AG08395 (cell line): ENCODE measurements around the gene MYO10.
A peak's percentile ranks its signal among the peaks of the same experiment; 100 is the strongest.

Source experiments
- DNase-seq: peaks from one replicate; pipeline ENCODE4 v3.0.0; 2012; ENCODE audit warnings: mixed read lengths, low spot score

MYO10 gene

DNA sequence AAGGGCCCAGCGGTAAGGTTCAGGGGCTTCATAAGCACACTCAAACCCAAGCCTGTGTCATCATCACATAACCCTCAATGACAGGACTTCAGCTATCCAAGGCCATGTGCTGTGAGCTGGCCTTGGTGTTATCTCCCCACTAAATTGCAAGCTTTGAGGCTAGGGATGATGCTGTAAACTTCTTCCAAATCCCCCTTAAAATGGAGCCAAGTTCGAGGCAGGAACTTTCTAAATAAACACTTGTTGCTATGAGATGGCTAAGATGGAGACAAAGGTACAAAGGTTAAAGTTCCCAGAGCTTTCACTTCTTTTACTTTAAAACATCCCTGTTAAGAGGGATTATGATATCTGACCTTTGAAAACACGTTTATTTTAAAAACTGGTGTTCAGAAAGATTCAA is 123.6 kb downstream of the MYO10 start:
- no peak for DNase-seq

- DNase-seq = no peak
These were observed 125.8 kb downstream of the MYO10 start for GRCh38 chr5:16810208-16810854.

DNA sequence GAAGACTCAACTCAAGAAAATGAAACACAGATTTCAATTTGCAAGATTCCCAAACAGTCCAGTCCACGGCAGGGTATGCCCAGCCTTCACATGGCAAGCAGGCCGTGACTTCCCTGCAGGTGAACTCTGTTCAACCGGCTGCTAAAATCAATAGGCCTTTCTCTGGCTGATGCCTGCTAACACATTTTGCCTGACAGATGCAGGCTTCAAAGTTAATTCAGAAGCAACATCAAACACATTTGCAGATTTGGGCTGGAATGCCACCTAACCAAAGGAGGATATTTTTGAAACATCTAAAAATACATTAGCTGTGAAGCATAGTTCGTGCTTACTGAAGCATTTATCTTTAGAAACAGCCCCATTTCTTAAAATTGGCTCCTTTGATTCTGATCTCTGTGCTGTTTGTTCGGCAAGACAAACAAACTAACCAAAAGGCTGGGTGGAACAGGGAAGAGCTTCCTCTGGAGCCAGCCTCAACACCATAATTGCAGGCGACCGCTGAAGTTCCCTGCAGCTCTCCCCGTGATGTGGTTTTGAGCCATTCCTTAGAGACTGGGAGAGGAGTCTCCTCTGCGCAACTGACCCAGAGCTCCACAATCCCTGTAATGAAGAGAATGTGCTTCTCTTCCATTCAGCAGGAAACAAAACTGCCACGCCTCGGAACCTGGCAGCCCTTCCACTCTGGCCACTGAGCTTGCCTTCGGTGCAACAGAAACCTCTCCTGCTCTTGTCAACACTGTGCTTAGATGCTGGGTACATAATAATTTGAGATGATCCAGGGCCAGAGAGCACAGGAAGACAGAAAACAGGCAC is 126.5 kb downstream of the MYO10 start:
- DNase-seq = peak; percentile 90

GRCh38 chr5:16809010-16809394 is 127.1 kb downstream of the MYO10 start:
- no peak for DNase-seq

DNA sequence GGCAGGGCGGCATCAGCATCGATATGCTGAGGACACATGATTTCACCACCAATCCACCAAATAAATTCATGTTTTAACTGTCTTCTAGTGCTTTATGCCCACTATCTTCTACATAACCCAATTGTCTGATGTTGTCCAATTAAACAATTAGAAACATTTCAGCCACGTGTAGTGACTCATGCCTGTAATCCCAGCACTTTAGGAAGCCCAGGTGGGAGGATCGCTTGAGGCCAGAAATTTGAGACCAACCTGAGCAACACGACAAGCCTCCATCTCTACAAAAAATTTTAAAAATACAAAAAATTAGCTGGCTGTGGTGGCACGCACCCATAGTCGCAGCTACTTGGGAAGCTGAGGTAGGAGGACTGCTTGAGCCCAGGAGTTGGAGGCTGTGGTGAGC is 128.1 kb downstream of the MYO10 start:
- DNase-seq = no peak

DNA sequence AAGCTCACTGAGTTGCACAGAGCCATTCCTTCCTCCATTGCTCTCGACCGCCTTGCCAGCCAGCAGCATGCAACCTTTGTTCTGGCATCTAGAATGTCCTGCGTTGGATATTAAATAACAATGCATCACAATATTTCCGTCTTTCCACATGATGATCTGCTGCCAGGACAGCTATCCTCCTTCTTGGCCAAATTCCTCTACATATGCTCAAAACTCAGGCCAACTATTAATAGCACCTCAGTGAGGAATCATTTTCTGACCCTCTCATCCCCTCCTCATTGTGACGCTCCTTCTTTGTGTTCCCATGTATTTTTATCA is 128.6 kb downstream of the MYO10 start:
- no peak for DNase-seq

DNA sequence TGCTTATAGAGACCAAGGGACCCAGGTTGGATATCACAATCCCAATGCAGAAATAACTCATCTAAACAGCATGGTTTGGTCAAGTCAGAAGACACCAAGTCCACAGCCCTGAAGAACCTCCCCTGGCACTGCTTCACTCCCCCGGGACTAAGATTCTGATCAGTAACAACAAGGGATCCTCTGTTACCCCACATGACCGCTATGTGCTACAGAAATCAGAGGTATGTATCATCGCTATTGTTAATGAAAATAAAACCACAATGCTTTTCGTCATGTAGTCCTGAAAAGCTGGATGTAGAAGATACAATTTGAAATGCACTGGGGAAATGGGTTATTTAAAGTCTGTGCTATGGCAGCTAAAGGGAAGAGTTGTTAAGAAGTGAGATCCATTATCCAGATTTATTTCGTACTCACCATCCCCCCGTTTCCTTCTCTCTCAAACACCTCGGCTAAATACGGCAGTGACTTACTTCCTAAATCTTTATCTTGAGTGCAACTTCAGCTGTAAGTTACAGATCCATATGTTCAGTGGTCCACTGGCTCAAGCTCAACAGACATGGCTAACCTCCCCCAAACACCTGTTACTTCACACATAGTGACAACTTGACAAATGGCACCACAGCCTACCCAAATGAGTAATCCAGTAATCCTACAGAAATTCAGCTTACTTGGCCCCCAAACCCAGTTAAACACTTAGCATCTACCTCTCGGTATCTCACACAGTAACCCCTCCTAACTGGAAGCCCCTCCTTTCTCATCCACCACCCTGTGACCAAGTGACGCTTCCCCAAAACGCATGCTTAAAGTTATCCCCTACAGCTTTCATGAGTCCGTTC is 129.2 kb downstream of the MYO10 start:
- DNase-seq = no peak

DNA sequence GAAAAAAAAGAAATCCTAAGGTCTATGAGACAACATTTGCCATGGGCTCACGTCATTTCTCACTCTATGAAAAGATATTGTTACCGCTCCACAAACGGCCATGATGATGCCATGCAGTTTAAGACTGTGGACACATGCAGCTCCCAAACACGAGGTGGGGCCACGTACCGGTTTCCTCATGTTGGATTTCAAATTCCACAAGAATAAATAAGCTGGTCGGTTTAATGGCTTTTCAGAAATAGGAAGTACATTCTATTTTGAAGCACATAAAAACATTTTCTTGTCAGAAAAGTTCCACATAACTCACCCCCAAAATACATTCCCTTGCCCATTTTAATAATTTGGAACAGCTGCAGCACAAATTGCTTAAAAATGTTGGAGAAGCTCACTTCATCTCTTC is 130.6 kb downstream of the MYO10 start:
- peak; percentile 68 for DNase-seq

DNA sequence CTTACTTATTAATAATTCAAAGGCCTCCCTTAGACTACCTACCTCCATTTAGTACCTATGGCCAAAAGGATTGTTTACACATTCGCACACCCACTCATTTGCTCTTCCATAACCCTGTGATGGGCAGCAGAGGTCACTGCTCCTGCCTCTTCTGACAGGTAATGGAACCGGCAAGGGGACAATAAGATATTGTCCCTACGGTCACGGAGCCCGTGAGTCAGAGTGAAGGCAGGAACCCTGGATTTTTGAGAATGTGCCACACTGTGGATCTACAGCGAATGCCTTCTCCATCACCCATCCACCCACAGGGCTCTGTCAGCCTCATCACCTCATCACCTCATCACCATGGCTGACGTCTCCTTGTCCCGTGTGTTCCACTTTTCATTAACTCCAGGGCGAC is 132.3 kb downstream of the MYO10 start:
- no peak for DNase-seq

DNA sequence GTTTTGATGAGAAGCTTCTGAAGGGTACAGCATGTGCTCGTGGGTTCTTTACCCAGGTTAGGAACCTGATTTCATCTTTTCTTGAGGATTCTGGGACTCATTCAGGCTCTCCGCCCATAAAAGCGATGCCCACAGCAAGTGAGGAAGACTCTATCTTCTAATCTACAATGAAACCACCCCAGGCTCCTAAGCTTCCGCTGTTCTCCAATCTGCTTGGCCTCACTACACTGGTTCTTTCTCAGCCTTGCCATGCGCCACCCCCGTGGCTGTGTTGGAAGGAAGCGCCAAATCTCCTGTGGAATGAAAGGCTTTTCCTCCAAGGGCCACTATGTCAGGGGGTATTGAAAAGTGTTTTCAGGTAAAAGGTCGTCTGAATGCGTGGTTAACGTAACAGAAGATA is 135.6 kb downstream of the MYO10 start:
- no peak for DNase-seq

- DNase-seq = no peak
These were observed 136.3 kb downstream of the MYO10 start for GRCh38 chr5:16799796-16800195.

- DNase-seq = no peak
These were observed 138.1 kb downstream of the MYO10 start for GRCh38 chr5:16797951-16798350.

- DNase-seq = no peak
These were observed 141.7 kb downstream of the MYO10 start for GRCh38 chr5:16794269-16794913.

DNA sequence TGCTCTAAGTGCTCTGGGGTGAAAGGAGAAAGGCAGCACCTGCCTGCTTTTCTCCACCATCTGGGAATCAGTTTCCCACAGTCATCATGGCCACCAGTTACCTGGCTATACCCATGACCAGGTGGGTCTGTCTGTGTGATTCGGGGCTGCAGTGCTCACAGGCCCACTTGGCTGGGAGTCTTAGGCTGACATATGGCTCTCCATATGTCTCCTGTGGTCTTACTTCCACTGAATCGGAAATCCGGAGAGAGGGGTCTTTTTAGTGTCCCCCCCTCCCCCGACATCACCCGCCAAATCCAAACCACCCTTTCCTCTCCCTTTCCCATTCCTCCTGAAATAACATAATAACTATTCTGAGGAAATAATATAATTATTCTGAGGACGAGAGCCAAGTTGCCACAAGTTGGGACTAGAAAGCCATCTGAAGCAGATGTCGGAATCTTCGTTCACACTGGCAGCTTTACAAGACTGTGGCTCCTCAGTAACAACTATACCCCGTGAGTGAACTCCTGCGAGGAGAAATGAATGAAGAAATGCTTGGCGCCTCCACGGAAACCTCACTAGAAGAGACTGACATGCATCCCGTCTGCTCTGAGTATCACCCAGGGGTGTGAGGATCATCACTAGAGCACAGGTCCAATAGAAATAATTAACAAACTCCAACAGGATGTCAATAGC is 143.4 kb downstream of the MYO10 start:
- no peak for DNase-seq

DNA sequence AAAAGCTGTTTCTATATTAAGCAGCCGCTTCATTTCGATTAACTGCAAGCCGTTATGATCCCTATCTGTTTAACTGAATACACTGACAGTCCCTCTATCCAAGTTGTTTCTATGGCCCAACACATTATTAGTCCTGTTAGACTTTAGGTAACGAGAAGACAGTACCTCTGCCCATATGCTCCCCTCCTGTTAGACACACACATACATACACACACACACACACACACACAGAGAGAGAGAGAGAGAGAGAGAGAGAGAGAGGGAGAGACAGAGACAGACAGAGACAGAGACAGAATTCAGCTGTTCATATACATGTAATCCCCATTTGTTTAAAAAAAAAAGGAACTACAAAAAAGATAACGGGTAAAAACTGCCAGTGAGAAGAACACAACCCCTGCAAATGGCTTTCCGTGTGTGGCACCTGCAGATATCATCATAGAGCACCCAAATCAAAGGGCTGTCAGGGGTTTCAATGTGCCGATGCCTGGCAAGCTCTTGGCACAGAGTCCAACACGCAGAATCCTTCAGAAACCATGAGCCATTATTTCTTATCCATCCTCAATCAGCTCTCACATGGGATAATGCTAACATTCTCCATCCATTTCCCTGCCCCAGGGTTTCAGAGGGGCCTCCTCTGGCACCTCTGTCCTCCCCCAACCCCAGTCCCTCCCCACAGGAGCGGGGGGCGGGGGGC is 144.0 kb downstream of the MYO10 start:
- DNase-seq = no peak

GRCh38 chr5:16791036-16791705 is 144.9 kb downstream of the MYO10 start:
- DNase-seq = peak; percentile 73

DNA sequence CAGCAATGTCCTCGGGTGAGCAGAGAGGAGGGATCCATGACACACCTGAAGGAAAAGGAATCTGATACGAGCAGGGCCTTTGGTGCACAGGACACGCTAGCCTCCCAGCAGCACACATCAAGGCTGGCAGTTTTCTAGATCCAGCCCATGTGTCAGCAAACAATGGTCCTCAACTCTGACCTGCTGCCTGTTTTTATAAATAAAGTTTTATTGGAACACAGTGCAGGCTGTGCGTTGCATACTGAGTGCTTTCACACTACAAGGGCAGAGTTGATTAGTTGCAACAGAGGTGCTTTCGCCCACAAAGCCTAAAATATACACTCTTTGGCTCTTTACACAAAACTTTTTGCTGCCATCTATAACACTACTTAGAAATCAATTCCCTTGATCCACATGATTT is 147.1 kb downstream of the MYO10 start:
- no peak for DNase-seq

DNA sequence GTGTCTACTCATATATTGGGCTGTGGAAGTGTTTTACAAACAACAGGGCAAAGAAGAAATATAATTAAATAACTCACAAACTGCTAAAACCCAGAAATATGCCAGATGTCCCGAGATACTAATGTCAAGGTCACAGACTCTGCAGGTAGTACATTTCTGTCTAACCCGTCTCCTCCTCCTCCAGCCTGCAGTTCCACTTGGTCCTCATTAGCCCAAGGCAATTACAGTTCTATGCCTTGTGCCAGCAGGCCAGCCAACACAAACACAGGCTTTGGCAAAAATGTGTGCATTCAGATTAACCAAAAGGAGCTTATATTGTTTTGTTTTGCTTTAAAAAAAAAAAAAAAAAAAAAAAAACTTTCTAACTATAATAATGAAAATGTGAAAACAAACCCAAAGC is 148.8 kb downstream of the MYO10 start:
- no peak for DNase-seq

GRCh38 chr5:16784843-16785791 is 151.0 kb downstream of the MYO10 start:
- DNase-seq = no peak

GRCh38 chr5:16784088-16784487 is 152.0 kb downstream of the MYO10 start:
- DNase-seq = peak; percentile 82
